NOMO-1 treated with dmso at 0.1 percent for 144 hours (cell line): ENCODE data around the gene SYN1.
A peak's percentile ranks its signal among the peaks of the same experiment; 100 is the strongest.

Experiments used
- DNase-seq: peaks from one replicate; lab custom pipeline; 2025; ENCODE audit not compliant: unreplicated experiment; lab: John Stamatoyannopoulos, UW

The SYN1 gene

DNA sequence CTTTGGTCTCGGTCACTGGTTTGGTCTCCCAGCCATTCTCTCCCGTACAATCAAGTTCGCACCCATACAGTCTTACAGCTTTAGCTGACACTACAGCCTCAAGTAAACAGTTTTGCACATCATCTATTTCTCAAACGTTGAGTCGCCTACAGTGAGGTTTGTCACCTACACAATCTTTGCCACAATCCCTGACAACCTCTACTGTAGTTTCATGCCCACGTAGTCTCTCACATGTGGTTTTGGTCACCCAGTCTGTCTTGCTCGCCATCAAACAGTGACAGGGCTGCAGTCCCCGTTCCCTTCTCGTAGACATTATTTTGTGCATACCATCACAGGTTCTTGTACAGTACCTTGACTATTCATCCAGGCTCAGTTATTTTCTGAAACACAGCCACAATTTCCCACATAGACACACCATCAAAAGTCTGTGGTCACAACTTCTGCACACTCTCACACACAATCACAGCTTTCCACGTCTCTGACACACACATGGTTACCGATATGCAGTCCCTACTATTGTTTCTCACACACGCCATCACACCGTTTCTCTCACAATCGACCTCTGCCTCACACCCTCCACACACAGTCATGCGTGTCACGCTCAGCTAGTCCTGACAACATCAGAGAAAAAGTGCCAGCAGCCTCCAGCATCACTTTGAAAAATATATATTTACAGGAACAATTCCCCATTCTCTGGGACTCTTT lies 15.4 kb upstream of the SYN1 start:
- DNase-seq = no peak

- no peak for DNase-seq
Measured at GRCh38 chrX:47633689-47634590, 14.3 kb upstream of the SYN1 start.

DNA sequence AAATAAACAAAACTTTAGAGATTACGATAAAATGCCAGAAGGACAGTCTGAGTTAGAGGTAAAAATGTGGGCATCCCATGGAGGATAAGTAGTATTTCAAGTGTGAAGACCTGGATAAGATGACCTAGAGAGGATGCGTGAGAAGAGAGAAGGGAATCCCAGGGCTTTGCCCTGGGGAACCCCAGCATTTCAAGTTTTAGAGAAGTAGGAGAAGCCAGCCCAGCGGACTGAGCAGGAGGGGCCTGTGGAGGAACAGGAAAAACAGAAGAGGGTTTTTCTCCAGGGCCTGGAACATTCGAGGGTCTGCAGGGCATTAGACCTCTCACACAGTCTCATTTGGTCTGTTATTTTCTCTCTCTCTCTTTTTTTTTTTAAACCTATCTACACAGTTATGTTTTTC lies 13.0 kb upstream of the SYN1 start:
- DNase-seq = no peak

GRCh38 chrX:47631676-47632075 lies 12.0 kb upstream of the SYN1 start:
- no peak for DNase-seq

DNA sequence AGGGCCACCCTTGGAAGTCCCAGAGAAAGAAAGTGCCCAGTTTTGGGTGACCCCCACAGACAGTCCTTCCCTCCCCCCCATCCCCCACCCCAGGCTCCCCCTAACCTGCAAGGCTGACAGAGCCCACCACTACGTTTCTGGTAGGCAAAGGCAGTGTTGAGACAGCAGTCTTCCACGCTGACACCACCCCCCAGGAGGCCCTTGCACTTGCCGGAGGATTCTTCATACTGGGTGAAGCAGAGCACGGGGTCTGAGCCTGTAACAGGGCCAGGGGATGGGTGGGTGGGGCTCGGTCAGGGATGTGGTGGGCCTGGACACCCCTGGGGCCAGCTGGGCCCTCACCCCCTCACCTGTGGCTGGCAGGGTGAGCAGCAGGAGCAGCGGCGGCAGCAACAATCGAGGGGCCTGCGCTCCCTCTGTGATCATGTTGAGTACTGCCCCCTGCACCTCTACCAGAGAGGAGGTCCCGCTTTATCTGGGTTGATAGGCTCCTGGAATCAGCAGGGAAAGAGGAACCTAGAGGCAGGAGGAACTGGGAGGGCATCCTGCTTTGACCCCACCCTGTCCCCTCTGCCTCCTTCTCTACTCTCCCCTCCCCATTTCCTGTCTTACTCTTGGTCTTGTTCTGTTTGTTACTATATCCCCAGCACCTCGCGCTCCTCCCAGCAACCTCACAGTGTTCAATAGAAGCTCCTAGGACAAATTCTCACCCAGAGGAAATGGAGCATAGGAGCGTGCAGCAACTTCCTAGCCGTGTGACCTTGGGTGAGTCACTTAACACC lies 10.0 kb upstream of the SYN1 start, which contains the start of gene CFP:
Gene CFP (minus strand): TSS at position 512 of the 782 bp plus-strand sequence. CDS start 86 bp downstream, at position 426.
- DNase-seq = peak; percentile 28

DNA sequence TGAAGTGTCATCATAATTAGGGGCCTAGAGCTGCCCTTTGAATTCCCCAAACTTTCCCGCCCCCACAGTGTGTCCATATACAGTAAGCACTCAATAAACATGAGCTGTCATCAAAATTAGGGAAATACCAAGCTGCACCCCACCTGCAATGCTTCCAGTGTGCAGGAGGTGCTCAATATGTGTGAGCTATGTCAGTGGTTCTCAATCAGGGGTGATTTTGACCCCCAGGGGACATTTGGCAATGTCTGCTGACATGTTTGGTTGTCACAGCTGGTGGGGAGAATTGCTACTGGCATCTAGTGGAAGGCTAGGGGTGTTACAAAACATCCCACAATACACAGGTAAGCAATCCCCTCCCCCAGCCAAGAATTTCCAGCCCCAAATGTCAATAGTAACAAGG lies 9.3 kb upstream of the SYN1 start:
- no peak for DNase-seq

DNA sequence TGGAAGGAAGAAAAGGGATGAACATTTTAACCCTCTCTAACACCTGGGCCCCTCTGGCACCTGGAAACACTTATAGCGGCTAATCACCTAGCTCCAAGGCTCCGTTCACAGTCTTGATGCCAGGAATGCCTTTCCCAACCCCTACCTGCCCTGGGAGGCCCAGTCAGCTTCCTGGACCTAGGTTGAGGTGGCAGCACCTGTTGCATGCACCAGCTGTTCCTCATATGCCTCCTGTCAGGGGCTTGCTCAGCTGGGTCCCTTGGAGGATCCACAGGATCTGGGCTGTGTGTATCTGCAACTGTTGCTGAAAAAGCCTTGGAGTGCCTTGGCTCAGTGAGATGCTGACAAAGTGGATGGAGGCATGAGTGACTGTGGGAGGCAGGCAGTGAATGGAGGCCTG lies 5.7 kb upstream of the SYN1 start:
- DNase-seq = no peak

- DNase-seq = no peak
Measured at GRCh38 chrX:47623540-47624027, 3.9 kb upstream of the SYN1 start.

DNA sequence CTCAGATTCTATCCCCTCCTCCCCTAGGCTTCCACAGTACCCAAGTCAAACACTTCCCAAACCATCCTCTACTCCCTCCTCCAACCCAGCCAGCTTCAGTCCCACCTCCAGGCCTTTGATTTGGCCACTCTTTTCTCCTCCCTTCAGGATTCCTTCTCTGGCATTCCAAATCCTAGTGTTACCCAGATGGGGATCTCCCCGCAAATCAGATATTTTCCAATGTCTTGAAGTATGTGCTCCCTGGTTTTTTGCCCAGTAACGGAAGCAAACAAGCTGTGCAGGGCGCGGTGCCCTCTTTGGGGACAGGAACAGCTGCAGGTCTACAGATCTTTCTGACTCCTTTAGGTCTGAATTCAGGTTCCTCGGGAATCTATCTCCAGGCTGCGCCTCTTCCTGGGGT lies 2.2 kb upstream of the SYN1 start:
- no peak for DNase-seq

GRCh38 chrX:47620303-47620685 lies 637 bp upstream of the SYN1 start:
- DNase-seq = no peak

GRCh38 chrX:47618923-47619485 lies 653 bp downstream of the SYN1 start:
- DNase-seq = no peak

DNA sequence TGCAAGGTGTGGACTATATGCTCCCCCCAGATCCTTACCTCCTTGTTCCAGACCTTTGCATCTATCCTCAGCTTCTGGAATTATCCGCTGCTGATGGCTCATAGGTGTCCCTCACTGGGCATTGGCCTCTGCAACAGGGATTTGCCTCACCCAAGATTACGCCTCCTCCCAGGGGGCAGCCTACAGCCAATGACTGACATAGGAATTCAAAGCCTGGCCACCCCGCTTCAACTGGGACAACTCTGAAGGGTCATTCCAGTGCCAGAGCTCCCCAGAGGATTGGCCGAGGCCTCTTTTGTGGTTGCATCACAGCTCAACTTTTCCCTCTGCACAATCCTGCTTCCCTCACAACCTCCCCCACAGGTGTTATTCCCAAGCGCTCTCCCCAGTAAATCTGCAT lies 5.0 kb downstream of the SYN1 start:
- DNase-seq = no peak

DNA sequence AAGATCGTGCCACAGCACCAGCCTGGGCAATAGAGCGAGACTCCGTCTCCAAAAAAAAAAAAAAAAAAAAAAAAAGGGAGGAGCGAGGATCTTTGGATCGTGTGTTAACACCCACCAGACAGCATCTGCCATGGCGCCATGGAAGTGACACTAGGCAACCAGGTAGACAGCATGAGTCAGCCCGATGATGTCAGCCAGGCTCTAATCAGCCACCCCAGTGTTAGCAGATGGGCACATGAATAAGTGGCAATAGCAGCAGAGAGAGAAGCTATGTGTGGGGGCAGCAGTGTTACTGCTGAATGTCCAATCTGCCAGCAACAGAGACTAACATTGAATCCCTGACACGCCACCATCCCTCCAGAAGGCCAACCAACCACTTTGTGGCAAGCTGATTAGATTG lies 6.6 kb downstream of the SYN1 start:
- DNase-seq = no peak

DNA sequence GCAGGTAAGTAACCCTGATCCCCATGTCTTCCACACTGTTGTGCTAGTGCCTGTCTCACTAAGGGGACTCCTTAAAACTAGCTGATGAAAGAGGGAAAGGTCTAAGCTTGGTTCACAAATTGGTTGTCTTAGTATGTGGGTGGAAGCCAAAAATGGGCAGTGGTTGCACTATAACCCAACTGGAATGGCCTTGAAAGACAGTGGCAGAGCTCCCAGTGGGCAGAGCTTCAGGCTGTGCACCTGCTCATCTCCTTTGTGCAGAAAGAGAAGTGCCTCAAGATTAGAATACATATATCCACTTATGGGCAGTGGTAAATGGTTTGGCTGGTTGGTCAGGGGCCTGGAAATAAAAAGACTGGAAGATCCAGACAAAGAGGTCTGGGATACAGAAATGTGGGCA lies 7.2 kb downstream of the SYN1 start:
- no peak for DNase-seq

GRCh38 chrX:47611926-47612325 lies 7.7 kb downstream of the SYN1 start:
- DNase-seq = no peak

DNA sequence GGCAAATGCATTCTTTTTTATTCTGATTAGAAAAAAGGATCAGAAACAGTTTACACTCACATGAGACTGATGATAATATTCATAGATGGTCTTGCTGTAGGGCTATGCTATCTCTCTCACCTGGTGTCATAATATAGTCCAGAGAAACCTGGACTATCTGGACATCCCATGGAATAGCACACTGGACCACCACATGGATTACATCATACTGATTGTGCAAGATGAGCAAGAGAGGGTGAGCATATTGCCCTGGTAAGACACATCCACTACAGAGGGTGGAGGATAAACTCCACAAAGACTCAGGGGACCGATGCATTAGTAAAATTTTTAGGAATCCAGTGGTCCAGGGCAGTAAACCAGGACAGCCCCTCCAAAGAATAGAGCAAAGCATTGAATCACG lies 8.2 kb downstream of the SYN1 start:
- no peak for DNase-seq

GRCh38 chrX:47610511-47610910 lies 9.1 kb downstream of the SYN1 start:
- DNase-seq = no peak

- DNase-seq = no peak
Measured at GRCh38 chrX:47608130-47608810, 11.4 kb downstream of the SYN1 start.

- DNase-seq = no peak
Measured at GRCh38 chrX:47607091-47607490, 12.6 kb downstream of the SYN1 start.

GRCh38 chrX:47605024-47605423 lies 14.6 kb downstream of the SYN1 start:
- DNase-seq = no peak
